ENCODE data around the gene MAMSTR. TPM values are rescaled to one million over a fixed set of nuclear protein-coding genes. Genes with fewer than 3 reads are reported as not detected.
"Not testable (repeated sequence)": the region's sequence is repeated elsewhere in the genome, so short reads cannot be mapped to it uniquely, and the experiment has no call there.

The MAMSTR gene
- polyA plus RNA-seq, 1 donor: 146 TPM

DNA sequence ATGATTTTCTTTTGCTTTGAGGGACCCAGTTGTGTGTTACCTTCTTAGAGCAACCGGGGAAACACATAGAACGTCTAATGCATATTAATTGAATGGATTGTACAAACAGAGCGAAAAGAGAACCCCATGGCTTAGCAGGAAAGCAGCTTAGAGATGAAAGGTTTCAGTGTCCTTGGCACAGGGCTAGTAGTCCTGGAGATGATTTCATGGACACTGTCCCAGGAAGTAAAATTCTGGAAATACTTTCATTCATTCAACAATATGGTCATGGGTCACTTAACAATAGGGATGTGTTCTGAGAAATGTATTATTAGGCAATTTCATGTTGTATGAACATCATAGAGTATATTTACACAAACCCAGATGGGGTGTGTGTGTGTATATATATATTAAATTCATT lies 33.4 kb downstream of the MAMSTR start:
- no peak for DNase-seq (ENCODE audit: low read depth)

GRCh38 chr19:48685583-48685982 lies 33.9 kb downstream of the MAMSTR start:
- no peak for DNase-seq (ENCODE audit: low read depth)

GRCh38 chr19:48683349-48683748 lies 36.2 kb downstream of the MAMSTR start:
- peak; percentile 26 for DNase-seq (ENCODE audit: low read depth)

- DNase-seq (ENCODE audit: low read depth): no peak
Observed at GRCh38 chr19:48681127-48681470, 38.4 kb downstream of the MAMSTR start.

- no peak for DNase-seq (ENCODE audit: low read depth)
Observed at GRCh38 chr19:48680436-48681126, 38.9 kb downstream of the MAMSTR start.

DNA sequence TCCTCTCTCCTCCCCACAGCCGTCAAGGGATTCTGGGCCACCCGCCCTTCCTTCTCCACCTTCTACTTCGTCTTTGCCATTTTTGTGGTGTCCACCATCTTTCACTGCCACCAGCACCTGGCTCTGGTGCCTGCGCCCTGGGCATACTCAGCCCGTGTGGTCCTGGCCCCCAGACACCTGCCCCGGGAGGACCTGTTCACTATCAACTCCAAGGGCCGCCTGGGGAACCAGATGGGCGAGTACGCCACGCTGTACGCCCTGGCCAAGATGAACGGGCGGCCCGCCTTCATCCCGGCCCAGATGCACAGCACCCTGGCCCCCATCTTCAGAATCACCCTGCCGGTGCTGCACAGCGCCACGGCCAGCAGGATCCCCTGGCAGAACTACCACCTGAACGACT lies 39.5 kb downstream of the MAMSTR start:
- DNase-seq (ENCODE audit: low read depth): not testable (repeated sequence)

- no peak for DNase-seq (ENCODE audit: low read depth)
Observed at GRCh38 chr19:48678201-48678600, 41.3 kb downstream of the MAMSTR start.

DNA sequence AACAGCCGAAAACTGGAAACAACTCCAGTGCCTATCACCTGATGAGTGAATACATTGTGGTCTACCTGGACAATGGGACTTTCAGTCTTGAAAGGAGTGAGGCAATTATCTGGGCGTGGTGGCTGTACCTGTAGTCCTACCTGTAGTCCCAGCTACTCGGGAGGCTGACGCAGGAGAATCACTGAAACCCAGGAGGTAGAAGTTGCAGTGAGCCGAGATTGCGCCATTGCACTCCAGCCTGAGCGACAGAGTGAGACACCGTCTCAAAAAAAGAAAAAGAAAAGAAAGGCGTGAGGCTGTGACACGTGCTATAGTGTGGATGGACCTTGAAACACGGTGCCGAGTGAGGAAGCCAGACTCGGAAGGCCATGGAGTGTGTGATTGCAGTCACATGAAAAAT lies 42.6 kb downstream of the MAMSTR start:
- DNase-seq (ENCODE audit: low read depth): no peak

DNA sequence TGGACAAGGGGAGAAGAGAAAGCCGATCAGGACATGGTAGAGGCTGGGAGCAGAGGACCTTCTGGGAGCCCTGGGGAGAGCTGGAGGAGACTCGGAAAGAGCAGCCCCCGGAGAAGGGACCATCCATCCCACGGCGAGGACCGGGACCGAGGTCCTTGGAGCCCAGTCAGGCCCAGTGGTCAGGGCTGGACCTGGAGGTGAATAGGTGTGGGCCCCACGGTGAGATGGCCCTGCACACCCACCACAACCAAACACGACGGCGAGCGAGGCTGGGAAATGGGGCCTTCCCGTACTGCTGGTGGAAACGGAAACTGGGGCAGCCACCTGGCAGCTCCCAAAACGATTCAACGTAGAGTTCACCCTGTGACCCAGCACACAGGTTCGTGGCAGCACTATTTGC lies 43.0 kb downstream of the MAMSTR start:
- DNase-seq (ENCODE audit: low read depth): no peak

DNA sequence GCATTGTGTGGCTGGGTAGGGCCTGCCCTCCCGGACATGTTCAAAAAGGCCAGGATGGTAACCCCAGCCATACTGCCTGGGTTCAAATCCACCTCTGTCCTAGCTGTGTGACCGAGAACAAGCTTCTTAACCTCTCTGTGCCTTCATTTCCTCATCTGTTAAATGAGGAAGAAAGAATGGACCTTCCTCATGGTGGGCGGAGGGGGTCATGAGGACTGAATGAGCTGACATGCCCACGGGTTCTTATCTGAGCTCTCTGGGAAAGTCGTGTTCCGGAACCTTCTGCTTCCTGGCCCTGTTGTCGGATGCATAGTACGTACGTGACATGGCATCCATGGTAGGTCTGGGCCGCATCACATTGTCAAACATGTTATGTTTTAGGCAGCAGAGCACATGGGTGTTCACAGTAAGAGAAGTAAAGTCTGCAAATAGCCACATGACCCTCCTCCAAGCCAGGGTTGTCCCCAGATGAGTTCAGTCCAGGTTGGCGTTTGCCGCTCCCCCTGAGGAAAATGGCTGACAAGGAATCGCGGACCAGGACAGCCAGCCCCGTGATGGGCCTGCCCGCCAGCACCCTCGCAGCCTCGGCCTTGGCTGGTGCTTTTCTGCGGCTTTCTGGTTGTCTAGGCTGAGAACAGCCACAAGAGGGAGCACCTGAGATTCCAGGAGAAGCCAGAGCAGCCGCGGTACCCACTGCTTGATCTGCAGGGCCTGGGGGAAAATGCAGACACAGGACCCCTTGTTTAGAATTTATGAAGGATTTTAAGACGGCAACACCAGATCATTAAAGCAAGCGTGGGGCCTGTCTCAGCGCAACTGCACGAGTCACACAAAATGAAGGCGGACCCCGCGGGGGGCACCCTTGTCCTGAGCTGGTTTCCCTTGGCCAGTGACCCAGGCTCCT lies 44.4 kb downstream of the MAMSTR start:
- DNase-seq (ENCODE audit: low read depth): peak; percentile 62

DNA sequence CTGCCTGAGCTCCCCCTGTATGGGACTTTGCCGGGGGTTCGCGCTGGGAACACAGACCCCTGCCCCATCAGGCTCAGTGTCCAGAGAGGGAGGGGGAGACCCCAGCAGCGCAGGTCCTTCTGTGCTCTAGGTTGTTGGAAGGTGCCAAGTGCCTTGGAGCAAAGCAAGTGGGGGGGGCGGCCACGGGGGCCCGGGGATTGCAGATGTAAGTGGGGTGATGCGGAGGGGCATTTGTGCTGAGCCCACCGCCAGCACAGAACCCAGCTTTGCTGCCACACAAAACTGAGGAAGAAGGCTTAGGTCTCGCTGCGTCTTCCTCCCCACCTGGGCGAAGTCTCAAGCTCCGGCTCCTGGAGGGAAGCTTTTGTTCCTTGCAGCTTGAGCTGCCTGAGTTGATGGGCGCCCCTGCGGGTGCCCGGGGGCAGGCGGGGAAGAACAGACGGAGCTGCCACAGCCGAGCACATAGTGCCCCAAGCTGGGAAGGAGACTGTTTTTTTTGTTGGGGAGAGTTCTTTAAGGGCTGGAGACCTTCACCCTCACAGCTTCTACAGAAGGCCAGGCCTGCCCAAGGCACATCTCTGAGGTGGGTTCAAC lies 45.2 kb downstream of the MAMSTR start:
- DNase-seq (ENCODE audit: low read depth): no peak

DNA sequence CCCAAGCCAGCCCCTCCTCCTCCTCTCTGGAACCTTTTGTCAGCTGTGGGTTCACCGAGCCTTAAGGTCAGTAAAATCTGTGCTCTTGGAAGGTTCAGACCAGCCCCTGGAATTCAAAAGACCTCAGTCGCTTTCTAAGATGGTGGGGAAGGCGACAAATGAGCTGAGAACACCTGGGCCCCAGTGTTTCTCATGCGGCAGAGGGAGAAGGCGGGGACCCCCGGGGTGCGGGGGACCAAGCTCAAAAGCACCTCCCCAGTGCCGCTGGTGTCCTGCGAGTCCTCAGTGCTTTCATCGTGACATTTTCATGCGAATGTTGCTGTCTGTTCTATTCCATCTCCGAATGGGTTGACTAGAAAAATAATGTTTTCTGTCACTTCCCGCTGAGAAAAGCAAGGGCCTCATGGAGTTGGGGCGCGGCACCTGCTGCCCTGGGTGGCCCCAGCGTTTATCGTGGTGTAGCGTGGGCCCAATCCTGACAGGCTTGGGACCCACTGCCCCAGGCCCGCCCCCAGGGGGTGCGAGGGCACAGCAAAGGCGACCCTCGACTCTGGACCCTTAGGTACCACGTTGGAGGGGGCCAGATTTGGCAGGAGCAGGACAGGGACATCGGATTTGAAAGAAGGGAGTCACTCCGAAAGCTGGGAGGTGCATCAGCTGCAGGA lies 46.0 kb downstream of the MAMSTR start:
- no peak for DNase-seq (ENCODE audit: low read depth)

GRCh38 chr19:48672994-48673393 lies 46.5 kb downstream of the MAMSTR start, which contains the start of gene NTN5:
TSS of gene NTN5 (minus strand) at chr19:48673017. CDS start at chr19:48670986, 2,031 bp downstream.
- no peak for DNase-seq (ENCODE audit: low read depth)

- no peak for DNase-seq (ENCODE audit: low read depth)
Observed at GRCh38 chr19:48671446-48671995, 48.0 kb downstream of the MAMSTR start.

- no peak for DNase-seq (ENCODE audit: low read depth)
Observed at GRCh38 chr19:48670699-48671445, 48.7 kb downstream of the MAMSTR start.

- DNase-seq (ENCODE audit: low read depth): no peak
Observed at GRCh38 chr19:48669903-48670668, 49.4 kb downstream of the MAMSTR start.

DNA sequence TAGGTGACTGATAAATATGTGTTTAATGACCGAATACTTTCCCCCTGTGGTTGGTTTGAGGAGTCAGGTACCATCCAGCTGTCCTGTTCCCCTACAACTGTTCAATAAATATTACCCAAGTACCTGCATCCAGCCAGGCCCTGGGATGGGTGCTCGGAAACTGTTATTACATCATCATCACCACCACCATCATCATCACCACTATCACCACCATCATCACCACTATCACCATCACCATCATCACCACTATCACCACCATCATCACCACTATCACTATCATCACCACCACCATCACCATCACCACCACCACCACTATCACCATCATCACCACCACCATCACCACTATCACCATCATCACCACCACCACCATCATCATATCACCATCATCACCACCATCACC lies 50.8 kb downstream of the MAMSTR start:
- no peak for DNase-seq (ENCODE audit: low read depth)

GRCh38 chr19:48668332-48668731 lies 51.2 kb downstream of the MAMSTR start:
- no peak for DNase-seq (ENCODE audit: low read depth)

DNA sequence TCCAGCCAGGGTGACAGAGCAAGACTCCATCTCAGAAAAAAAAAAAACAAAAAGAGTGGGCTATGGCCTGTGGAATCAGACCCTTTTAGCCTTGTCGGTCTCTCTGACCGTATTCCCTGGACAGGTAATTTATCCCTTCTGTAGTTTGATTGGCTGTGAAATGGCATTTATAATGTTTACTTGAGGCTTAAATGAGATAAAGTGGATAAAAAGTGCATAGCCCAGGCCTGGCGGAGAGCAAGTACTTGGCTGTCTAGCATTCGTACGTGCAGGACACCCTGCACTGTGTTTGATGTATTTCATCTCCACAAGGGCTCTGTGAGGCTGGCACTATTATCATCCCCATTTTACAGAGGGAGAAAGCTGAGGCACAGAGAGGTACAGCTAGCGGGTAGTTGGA lies 53.7 kb downstream of the MAMSTR start:
- DNase-seq (ENCODE audit: low read depth): no peak

GRCh38 chr19:48664476-48664875 lies 55.0 kb downstream of the MAMSTR start:
- no peak for DNase-seq (ENCODE audit: low read depth)
